NB4 (cell line): Measurements from ENCODE around the gene RABEPK.

Experiments
- CTCF ChIP-seq: IDR thresholded peaks from one replicate; pipeline ENCODE4 v1.5.1; 2012; ENCODE audit warnings: low read depth, low read length
- POLR2A ChIP-seq: IDR thresholded peaks from 2 replicates; pipeline ENCODE4 v1.6.1; 2011; ENCODE audit warnings: mild to moderate bottlenecking; ENCODE audit not compliant: insufficient read length; ENCODE audit errors: extremely low read depth

- TF ChIP-seq CTCF (peak; percentile 26), POLR2A (peak; percentile 51)
Observed at GRCh38 chr9:125261501-125262293, 61.4 kb downstream of the RABEPK start, which contains the start of gene GAPVD1.
